ENCODE data around the gene ATP13A3. TPM values are rescaled to one million over a fixed set of nuclear protein-coding genes. Genes with fewer than 3 reads are reported as not detected.

Gene ATP13A3
- total RNA-seq, 1 donor from 2014 or later: 74.6 TPM

DNA sequence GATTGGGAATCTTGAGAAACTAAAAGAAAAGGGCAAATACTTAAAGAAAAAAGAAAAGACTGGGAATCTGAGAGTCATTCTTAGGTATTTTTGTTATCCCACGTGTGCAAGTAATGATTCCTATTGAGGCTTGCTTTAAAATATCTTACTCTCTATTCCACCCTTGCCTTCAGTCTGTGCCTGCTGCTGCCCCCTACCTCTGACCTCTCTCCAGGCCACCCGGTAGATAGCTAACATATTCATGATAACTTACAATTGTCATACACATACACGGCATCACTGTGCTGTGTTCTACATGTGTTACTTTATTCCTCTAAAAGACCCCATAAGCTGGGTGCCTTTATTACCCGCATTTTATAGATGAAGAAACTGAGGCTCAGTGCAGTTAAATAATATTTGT is 27.8 kb upstream of the ATP13A3 start:
- TF ChIP-seq, protein P1, sequence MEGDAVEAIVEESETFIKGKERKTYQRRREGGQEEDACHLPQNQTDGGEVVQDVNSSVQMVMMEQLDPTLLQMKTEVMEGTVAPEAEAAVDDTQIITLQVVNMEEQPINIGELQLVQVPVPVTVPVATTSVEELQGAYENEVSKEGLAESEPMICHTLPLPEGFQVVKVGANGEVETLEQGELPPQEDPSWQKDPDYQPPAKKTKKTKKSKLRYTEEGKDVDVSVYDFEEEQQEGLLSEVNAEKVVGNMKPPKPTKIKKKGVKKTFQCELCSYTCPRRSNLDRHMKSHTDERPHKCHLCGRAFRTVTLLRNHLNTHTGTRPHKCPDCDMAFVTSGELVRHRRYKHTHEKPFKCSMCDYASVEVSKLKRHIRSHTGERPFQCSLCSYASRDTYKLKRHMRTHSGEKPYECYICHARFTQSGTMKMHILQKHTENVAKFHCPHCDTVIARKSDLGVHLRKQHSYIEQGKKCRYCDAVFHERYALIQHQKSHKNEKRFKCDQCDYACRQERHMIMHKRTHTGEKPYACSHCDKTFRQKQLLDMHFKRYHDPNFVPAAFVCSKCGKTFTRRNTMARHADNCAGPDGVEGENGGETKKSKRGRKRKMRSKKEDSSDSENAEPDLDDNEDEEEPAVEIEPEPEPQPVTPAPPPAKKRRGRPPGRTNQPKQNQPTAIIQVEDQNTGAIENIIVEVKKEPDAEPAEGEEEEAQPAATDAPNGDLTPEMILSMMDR (conservative IDR thresholded peaks at IDR 0.05): no peak
- peaks cover 7% of the 10 kb centered on the region for H3K27me3 Mint-ChIP-seq (ENCODE audit: low read depth)
- no peaks in the 10 kb centered on the region for H3K9me3 Mint-ChIP-seq
- no peak for DNase-seq (ENCODE audit: low read depth, low spot score)
- peaks cover 6% of the 10 kb centered on the region for H3K4me1 Mint-ChIP-seq
- H3K36me3 Mint-ChIP-seq (ENCODE audit: low read depth): no peaks in the 10 kb centered on the region
- no peak overlapping the region for H3K27ac Mint-ChIP-seq (ENCODE audit: unreplicated experiment)
- no peak overlapping the region for H3K4me3 Mint-ChIP-seq

DNA sequence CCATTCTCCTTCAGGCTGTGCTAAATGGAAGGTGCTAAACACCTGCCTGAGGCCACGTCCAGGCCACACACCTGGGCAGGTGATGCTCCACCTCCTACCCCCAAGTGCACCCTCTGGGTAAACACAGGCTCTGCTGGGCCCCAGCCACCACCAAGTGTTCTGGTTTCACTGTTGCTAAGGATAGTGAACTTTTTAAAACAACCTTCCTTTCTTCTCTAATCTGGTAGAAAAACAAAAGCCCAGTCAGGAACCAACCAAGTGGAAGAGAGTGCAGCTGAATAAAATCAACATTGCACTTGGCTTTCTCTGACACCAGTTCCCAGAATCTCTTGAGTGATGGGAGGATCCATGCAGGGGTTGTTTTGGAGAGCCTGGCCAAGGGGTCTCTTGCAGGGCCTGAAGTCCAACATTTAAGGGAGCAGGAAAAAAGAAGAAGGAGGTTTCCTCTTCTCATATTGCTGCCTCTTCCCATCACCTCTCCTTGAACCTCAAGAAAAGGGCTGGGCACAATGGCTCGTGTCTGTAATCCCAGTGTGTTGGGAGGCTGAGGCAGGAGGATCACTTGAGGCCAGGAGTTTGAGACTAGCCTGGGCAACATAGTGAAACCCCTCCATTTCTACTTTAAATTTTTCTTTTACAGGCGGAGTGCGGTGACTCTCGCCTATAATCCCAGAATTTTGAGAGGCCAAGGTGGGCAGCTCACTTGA is 26.2 kb upstream of the ATP13A3 start:
- H3K27ac Mint-ChIP-seq (ENCODE audit: unreplicated experiment): no peak overlapping the region
- H3K4me1 Mint-ChIP-seq: peaks cover 6% of the 10 kb centered on the region
- DNase-seq (ENCODE audit: low read depth, low spot score): no peak
- no peaks in the 10 kb centered on the region for H3K9me3 Mint-ChIP-seq
- no peak overlapping the region for H3K4me3 Mint-ChIP-seq
- H3K27me3 Mint-ChIP-seq (ENCODE audit: low read depth): peaks cover 7% of the 10 kb centered on the region
- no peaks in the 10 kb centered on the region for H3K36me3 Mint-ChIP-seq (ENCODE audit: low read depth)
- TF ChIP-seq, protein P1 (conservative IDR thresholded peaks at IDR 0.05): no peak

DNA sequence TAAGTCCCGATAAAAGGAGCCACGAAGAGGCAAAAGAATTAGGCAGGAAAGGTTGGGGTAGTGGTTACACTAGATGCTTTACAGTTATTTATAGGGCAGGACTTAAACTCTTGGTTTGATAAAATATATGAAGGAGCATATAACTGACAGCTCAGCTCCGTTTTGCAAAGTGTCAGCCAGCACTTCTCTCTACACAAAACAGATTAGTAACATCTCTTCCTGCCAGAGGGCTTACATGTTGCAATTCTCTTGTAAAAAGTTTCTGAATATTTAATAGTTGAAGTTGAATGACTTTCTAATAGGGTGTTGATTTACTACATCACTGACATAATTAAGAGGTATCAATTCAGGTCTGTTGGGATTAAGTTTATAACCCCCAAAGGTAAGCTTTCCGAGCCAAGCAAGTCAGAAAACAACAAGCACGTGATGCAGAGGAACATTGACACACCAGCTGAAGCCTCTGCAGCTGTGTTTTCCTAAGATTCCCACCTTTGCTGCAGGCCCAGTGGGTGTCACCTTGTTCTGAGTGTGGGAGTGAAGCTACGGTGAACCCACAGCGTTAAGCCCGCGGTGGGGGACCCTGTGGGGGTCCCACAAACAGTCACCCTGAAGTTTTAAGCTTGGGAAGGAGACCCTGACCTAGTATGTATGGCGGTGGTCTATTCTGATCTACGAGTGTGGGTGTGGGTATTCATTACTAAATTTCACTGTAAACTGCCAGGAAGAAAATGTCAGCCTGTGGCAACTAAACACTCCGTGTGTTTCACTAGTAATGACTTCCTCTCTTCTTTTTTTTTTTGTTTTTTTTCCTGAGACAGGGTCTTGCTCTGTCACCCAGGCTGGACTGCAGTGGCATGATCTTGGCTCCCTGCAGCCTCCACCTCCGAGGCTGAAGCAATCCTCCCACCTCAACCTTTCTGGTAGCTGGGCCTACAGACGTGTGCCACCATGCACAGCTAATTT is 22.0 kb upstream of the ATP13A3 start:
- Mint-ChIP-seq H3K27me3 (ENCODE audit: low read depth) (no peaks in the 10 kb centered on the region), H3K4me1 (no peaks in the 10 kb centered on the region), H3K9me3 (no peaks in the 10 kb centered on the region), H3K4me3 (no peak overlapping the region), H3K36me3 (ENCODE audit: low read depth) (no peaks in the 10 kb centered on the region), H3K27ac (ENCODE audit: unreplicated experiment) (no peak overlapping the region)
- DNase-seq (ENCODE audit: low read depth, low spot score): no peak
- TF ChIP-seq, protein P1 (conservative IDR thresholded peaks at IDR 0.05): no peak

DNA sequence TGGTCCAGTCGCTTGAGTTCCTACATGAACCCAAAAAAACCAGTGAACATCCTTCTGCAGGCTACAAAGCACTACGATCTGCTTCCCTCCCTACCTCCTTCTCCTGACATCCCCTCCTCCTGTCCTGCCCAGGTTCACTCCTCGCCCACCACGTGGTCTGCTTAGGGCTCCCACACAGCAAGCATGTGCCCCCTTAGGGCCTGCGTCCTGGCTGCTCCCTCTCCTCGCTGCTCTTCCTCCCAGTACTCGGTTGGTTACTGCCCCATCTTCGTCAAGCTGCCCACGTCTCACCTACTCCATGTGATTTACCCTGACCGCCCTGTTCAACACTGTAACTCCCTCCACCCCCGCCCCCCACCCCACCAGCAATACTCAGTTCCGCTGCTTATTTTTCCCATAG is 20.8 kb upstream of the ATP13A3 start:
- H3K36me3 Mint-ChIP-seq (ENCODE audit: low read depth): no peaks in the 10 kb centered on the region
- TF ChIP-seq, protein P1 (conservative IDR thresholded peaks at IDR 0.05): no peak
- no peak overlapping the region for H3K27ac Mint-ChIP-seq (ENCODE audit: unreplicated experiment)
- H3K27me3 Mint-ChIP-seq (ENCODE audit: low read depth): no peaks in the 10 kb centered on the region
- no peak for DNase-seq (ENCODE audit: low read depth, low spot score)
- H3K9me3 Mint-ChIP-seq: no peaks in the 10 kb centered on the region
- H3K4me3 Mint-ChIP-seq: no peak overlapping the region
- H3K4me1 Mint-ChIP-seq: no peaks in the 10 kb centered on the region

DNA sequence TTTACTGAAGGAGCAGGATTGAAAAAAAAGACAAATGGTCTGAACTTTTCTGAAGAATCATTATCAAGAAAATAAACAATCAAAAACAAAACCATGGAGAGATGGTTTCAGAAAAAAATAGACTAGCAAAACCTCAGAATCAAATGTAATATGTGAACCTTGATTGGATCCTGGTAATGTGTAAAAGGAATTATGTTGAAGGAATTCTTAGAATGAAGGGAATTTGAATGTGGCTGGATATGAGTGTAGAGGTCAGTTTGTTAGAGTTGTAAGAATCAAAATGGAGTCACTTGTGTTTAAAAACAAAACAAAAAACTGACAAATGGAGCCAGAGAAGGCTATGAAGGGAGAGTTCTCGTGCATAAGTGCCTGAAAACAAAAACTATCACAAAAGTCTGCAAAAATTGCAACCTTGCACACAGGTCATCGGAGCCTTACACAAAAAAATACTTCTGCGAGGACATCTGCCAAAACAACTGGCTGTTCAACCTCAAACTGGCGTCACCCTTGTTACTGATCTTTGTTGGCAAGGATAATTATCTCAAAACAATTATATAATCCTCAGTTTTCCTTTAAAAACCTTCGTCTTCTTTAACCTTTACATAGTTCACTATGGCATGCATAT is 19.1 kb upstream of the ATP13A3 start:
- Mint-ChIP-seq H3K27me3 (ENCODE audit: low read depth) (no peaks in the 10 kb centered on the region), H3K36me3 (ENCODE audit: low read depth) (no peaks in the 10 kb centered on the region), H3K4me3 (no peak overlapping the region), H3K4me1 (no peaks in the 10 kb centered on the region), H3K27ac (ENCODE audit: unreplicated experiment) (peak overlapping the region; percentile 16), H3K9me3 (no peaks in the 10 kb centered on the region)
- TF ChIP-seq, protein P1 (conservative IDR thresholded peaks at IDR 0.05): no peak
- DNase-seq (ENCODE audit: low read depth, low spot score): no peak
